ENCODE results near the gene CAMKMT.

DNA sequence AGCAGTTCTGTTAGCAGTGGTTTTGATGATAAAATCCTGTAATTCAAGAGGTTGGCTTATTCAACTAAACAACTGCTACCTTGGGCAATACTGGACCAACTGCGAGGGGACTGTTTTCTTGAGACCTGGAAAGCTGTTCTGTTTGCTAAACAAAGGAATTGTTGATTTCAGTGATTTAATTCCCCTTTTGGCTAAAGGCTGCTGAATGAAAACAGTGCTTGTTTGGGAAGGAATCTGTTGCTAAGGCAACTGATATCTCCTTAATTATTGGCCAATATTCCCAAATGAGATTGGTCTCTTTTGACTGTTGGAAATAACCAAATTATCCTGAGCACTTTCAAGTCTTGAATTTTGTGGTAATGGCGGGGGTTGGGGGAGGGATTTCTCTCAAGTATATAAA, 136.8 kb downstream of the CAMKMT start:
- TF ChIP-seq ZNF764 (CRISPR knock-in tag; IDR thresholded peaks at IDR 0.05; ENCODE audit: low read depth) (no peak), ZNF583 (CRISPR knock-in tag; IDR thresholded peaks at IDR 0.05) (no peak), POLR2AphosphoS5 (IDR thresholded peaks at IDR 0.05; ENCODE audit: control insufficient read depth, insufficient read depth, low read depth, low read length) (no peak), POLR2A (conservative IDR thresholded peaks at IDR 0.05) (no peak), BACH1 (tag; IDR thresholded peaks at IDR 0.05) (no peak), ZEB2 (IDR thresholded peaks at IDR 0.05) (no peak)
- TF ChIP-seq, protein P1, sequence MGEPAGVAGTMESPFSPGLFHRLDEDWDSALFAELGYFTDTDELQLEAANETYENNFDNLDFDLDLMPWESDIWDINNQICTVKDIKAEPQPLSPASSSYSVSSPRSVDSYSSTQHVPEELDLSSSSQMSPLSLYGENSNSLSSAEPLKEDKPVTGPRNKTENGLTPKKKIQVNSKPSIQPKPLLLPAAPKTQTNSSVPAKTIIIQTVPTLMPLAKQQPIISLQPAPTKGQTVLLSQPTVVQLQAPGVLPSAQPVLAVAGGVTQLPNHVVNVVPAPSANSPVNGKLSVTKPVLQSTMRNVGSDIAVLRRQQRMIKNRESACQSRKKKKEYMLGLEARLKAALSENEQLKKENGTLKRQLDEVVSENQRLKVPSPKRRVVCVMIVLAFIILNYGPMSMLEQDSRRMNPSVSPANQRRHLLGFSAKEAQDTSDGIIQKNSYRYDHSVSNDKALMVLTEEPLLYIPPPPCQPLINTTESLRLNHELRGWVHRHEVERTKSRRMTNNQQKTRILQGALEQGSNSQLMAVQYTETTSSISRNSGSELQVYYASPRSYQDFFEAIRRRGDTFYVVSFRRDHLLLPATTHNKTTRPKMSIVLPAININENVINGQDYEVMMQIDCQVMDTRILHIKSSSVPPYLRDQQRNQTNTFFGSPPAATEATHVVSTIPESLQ (CRISPR knock-in tag; IDR thresholded peaks at IDR 0.05) = no peak
- TF ChIP-seq, protein P2, sequence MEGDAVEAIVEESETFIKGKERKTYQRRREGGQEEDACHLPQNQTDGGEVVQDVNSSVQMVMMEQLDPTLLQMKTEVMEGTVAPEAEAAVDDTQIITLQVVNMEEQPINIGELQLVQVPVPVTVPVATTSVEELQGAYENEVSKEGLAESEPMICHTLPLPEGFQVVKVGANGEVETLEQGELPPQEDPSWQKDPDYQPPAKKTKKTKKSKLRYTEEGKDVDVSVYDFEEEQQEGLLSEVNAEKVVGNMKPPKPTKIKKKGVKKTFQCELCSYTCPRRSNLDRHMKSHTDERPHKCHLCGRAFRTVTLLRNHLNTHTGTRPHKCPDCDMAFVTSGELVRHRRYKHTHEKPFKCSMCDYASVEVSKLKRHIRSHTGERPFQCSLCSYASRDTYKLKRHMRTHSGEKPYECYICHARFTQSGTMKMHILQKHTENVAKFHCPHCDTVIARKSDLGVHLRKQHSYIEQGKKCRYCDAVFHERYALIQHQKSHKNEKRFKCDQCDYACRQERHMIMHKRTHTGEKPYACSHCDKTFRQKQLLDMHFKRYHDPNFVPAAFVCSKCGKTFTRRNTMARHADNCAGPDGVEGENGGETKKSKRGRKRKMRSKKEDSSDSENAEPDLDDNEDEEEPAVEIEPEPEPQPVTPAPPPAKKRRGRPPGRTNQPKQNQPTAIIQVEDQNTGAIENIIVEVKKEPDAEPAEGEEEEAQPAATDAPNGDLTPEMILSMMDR (IDR thresholded peaks at IDR 0.05 in 2 of 3, conservative IDR thresholded peaks at IDR 0.05 in 1 of 3; ENCODE audit: insufficient read depth in 2 of 3, low read depth in 1 of 3, low read length in 3 of 3) = no peak
- TF ChIP-seq, protein P3, sequence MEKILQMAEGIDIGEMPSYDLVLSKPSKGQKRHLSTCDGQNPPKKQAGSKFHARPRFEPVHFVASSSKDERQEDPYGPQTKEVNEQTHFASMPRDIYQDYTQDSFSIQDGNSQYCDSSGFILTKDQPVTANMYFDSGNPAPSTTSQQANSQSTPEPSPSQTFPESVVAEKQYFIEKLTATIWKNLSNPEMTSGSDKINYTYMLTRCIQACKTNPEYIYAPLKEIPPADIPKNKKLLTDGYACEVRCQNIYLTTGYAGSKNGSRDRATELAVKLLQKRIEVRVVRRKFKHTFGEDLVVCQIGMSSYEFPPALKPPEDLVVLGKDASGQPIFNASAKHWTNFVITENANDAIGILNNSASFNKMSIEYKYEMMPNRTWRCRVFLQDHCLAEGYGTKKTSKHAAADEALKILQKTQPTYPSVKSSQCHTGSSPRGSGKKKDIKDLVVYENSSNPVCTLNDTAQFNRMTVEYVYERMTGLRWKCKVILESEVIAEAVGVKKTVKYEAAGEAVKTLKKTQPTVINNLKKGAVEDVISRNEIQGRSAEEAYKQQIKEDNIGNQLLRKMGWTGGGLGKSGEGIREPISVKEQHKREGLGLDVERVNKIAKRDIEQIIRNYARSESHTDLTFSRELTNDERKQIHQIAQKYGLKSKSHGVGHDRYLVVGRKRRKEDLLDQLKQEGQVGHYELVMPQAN (IDR thresholded peaks at IDR 0.05; ENCODE audit: borderline replicate concordance) = no peak
